ENCODE measurements around the gene NRIP1. TPM values are rescaled to one million over a fixed set of nuclear protein-coding genes. Genes with fewer than 3 reads are reported as not detected.

The NRIP1 gene
- total and polyA plus RNA-seq, 2 donors from 2014 or later = 7.4 to 60.4 TPM

- TF ChIP-seq, protein P1, sequence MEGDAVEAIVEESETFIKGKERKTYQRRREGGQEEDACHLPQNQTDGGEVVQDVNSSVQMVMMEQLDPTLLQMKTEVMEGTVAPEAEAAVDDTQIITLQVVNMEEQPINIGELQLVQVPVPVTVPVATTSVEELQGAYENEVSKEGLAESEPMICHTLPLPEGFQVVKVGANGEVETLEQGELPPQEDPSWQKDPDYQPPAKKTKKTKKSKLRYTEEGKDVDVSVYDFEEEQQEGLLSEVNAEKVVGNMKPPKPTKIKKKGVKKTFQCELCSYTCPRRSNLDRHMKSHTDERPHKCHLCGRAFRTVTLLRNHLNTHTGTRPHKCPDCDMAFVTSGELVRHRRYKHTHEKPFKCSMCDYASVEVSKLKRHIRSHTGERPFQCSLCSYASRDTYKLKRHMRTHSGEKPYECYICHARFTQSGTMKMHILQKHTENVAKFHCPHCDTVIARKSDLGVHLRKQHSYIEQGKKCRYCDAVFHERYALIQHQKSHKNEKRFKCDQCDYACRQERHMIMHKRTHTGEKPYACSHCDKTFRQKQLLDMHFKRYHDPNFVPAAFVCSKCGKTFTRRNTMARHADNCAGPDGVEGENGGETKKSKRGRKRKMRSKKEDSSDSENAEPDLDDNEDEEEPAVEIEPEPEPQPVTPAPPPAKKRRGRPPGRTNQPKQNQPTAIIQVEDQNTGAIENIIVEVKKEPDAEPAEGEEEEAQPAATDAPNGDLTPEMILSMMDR (IDR thresholded peaks at IDR 0.05; ENCODE audit: borderline replicate concordance, extremely low read depth, insufficient read depth) = no peak
Measured at GRCh38 chr21:15003463-15004135, 61.2 kb downstream of the NRIP1 start.

GRCh38 chr21:15001857-15002606, 62.8 kb downstream of the NRIP1 start:
- intact Hi-C loops (cut with DNase I) = no loop called here
- no peaks in the 10 kb centered on the region for H3K27me3 ChIP-seq (ENCODE audit: control insufficient read depth, insufficient read depth, low read length)
- FAIRE-seq = no peak
- TF ChIP-seq, protein P1 (IDR thresholded peaks at IDR 0.05; ENCODE audit: borderline replicate concordance, extremely low read depth, insufficient read depth) = no peak
- H3K27ac ChIP-seq (ENCODE audit: low read depth in 2 of 2, low read length in 2 of 2) = no peak overlapping the region
- H3K9me3 ChIP-seq (ENCODE audit: control insufficient read depth in 2 of 3, insufficient read depth in 1 of 3, low read length in 3 of 3) = no peaks in the 10 kb centered on the region
- DNase-seq = peak in 2 of 5 donors; percentile 16 to 31
- no peak overlapping the region for H3K9ac ChIP-seq (ENCODE audit: low read length in 3 of 3)
- peaks cover 0 to 41% (median 6%) of the 10 kb centered on the region in 3 donors for H3K4me1 ChIP-seq (ENCODE audit: control insufficient read depth in 2 of 3, insufficient read depth in 2 of 3, low read depth in 1 of 3, low read length in 3 of 3)
- no peak overlapping the region for H3K4me3 ChIP-seq (ENCODE audit: low read length in 3 of 3)
- H3K36me3 ChIP-seq (ENCODE audit: control insufficient read depth in 2 of 3, insufficient read depth in 3 of 3, low read length in 3 of 3) = no peaks in the 10 kb centered on the region

More at GRCh38 chr21:15003463-15004135, 61.2 kb downstream of the NRIP1 start:
- peaks cover 0 to 47% (median 6%) of the 10 kb centered on the region in 3 donors for H3K4me1 ChIP-seq (ENCODE audit: control insufficient read depth in 2 of 3, insufficient read depth in 2 of 3, low read depth in 1 of 3, low read length in 3 of 3)
- H3K9ac ChIP-seq (ENCODE audit: low read length in 3 of 3) = no peak overlapping the region
- no peaks in the 10 kb centered on the region for H3K9me3 ChIP-seq (ENCODE audit: control insufficient read depth in 2 of 3, insufficient read depth in 1 of 3, low read length in 3 of 3)
- no peaks in the 10 kb centered on the region for H3K27me3 ChIP-seq (ENCODE audit: control insufficient read depth, insufficient read depth, low read length)
- peak overlapping the region in 1 of 2 donors; percentile 1 for H3K27ac ChIP-seq (ENCODE audit: low read depth in 2 of 2, low read length in 2 of 2)
- no peak overlapping the region for H3K4me3 ChIP-seq (ENCODE audit: low read length in 3 of 3)
- intact Hi-C loops (cut with DNase I) = no loop called here
- H3K36me3 ChIP-seq (ENCODE audit: control insufficient read depth in 2 of 3, insufficient read depth in 3 of 3, low read length in 3 of 3) = no peaks in the 10 kb centered on the region
- FAIRE-seq = no peak
- peak in 4 of 5 donors; percentile 60 to 70 (median 63) for DNase-seq

GRCh38 chr21:15001113-15001512, 63.7 kb downstream of the NRIP1 start:
- DNase-seq (no peak), FAIRE-seq (no peak)
- Histone ChIP-seq H3K9me3 (ENCODE audit: control insufficient read depth in 2 of 3, insufficient read depth in 1 of 3, low read length in 3 of 3) (no peaks in the 10 kb centered on the region), H3K9ac (ENCODE audit: low read length in 3 of 3) (no peak overlapping the region), H3K36me3 (ENCODE audit: control insufficient read depth in 2 of 3, insufficient read depth in 3 of 3, low read length in 3 of 3) (no peaks in the 10 kb centered on the region), H3K27me3 (ENCODE audit: control insufficient read depth, insufficient read depth, low read length) (no peaks in the 10 kb centered on the region), H3K4me3 (ENCODE audit: low read length in 3 of 3) (no peak overlapping the region), H3K4me1 (ENCODE audit: control insufficient read depth in 2 of 3, insufficient read depth in 2 of 3, low read depth in 1 of 3, low read length in 3 of 3) (peaks cover 0 to 33% (median 6%) of the 10 kb centered on the region in 3 donors), H3K27ac (ENCODE audit: low read depth in 2 of 2, low read length in 2 of 2) (no peak overlapping the region)
- intact Hi-C loops (cut with DNase I) = no loop called here
- TF ChIP-seq, protein P1 (IDR thresholded peaks at IDR 0.05; ENCODE audit: borderline replicate concordance, extremely low read depth, insufficient read depth) = no peak

Data from kidney (tissue), 14 donors.